ENCODE measurements around the gene ANKRD39. TPM values are rescaled to one million over a fixed set of nuclear protein-coding genes. Genes with fewer than 3 reads are reported as not detected.

The ANKRD39 gene
- total and polyA plus RNA-seq, 2 experiments from 2014 or later = 17.5 to 32.0 TPM

GRCh38 chr2:96853321-96853720 is 4.5 kb downstream of the ANKRD39 start (continued):
- TF ChIP-seq REST (IDR thresholded peaks at IDR 0.05; ENCODE audit: unreplicated experiment) (no peak), ETS1 (IDR thresholded peaks at IDR 0.05) (no peak), NANOG (IDR thresholded peaks at IDR 0.05; ENCODE audit: borderline replicate concordance) (no peak), JUNB (IDR thresholded peaks at IDR 0.05; ENCODE audit: unreplicated experiment) (no peak), ZNF114 (CRISPR knock-in tag; IDR thresholded peaks at IDR 0.05) (no peak)

GRCh38 chr2:96852667-96853066 is 5.1 kb downstream of the ANKRD39 start:
- Mint-ChIP-seq H3K36me3 (ENCODE audit: low read depth) (peaks cover 40% of the 10 kb centered on the region), H3K4me3 (no peak overlapping the region), H3K27ac (no peak overlapping the region), H3K27me3 (ENCODE audit: insufficient read depth, low read depth, poor library complexity) (peaks cover 7% of the 10 kb centered on the region), H3K9me3 (no peaks in the 10 kb centered on the region), H3K4me1 (peaks cover 9% of the 10 kb centered on the region)
- no peaks in the 10 kb centered on the region for H3K9me2 ChIP-seq (ENCODE audit: insufficient read depth)
- DNase-seq (ENCODE audit: low spot score) = no peak
- ATAC-seq = no peak
- peaks cover 38% of the 10 kb centered on the region for H3K79me2 ChIP-seq (replicated peaks; ENCODE audit: insufficient read depth)
- H3K27ac ChIP-seq (ENCODE audit: low read depth) = no peak overlapping the region
- H2AFZ ChIP-seq = no peak overlapping the region
- no peaks in the 10 kb centered on the region for H3F3A ChIP-seq (replicated peaks; ENCODE audit: low read depth)
- H3K4me2 ChIP-seq = no peak overlapping the region
- no peak overlapping the region for H3K4me3 ChIP-seq
- H4K20me1 ChIP-seq (replicated peaks; ENCODE audit: insufficient read depth) = peaks cover 6% of the 10 kb centered on the region
- H3K27me3 ChIP-seq (ENCODE audit: insufficient read depth) = no peaks in the 10 kb centered on the region
- peaks cover 10% of the 10 kb centered on the region for H3K4me1 ChIP-seq (ENCODE audit: insufficient read depth)
- no peaks in the 10 kb centered on the region; the same call in 1 of the 2 replicates for H3K36me3 ChIP-seq (ENCODE audit: insufficient read depth)
- TF ChIP-seq EZH2phosphoT487 (IDR thresholded peaks at IDR 0.05; ENCODE audit: unreplicated experiment) (no peak), ZNF462 (CRISPR knock-in tag; IDR thresholded peaks at IDR 0.05) (no peak), EZH2 (IDR thresholded peaks at IDR 0.05; ENCODE audit: low read depth, unreplicated experiment) (no peak), ZNF331 (CRISPR knock-in tag; IDR thresholded peaks at IDR 0.05; ENCODE audit: low read depth) (no peak), POLR2AphosphoS5 (IDR thresholded peaks at IDR 0.05; ENCODE audit: low read depth) (no peak), NANOG (IDR thresholded peaks at IDR 0.05; ENCODE audit: borderline replicate concordance) (no peak), ETS1 (IDR thresholded peaks at IDR 0.05) (no peak), ZNF114 (CRISPR knock-in tag; IDR thresholded peaks at IDR 0.05) (no peak), STAT1 (IDR thresholded peaks at IDR 0.05; ENCODE audit: unreplicated experiment) (no peak)

Measured in GM23338 (cell line).